HUDEP-2 (cell line): Measurements from ENCODE around the gene ACBD4.

Experiments used
- DNase-seq, 76 experiments: peaks; one replicate each; lab custom pipeline; 2025; ENCODE audit not compliant: unreplicated experiment in 76 of 76; lab: John Stamatoyannopoulos, UW

The ACBD4 gene

GRCh38 chr17:45149669-45150664 lies 14.5 kb downstream of the ACBD4 start:
- peak in 34 of 76 experiments; percentile 5 to 74 (median 41) for DNase-seq

- DNase-seq = no peak
These were observed 15.7 kb downstream of the ACBD4 start for GRCh38 chr17:45150911-45151809.

- DNase-seq = no peak
These were observed 19.5 kb downstream of the ACBD4 start for GRCh38 chr17:45155029-45155428.

GRCh38 chr17:45155483-45155882 lies 20.0 kb downstream of the ACBD4 start:
- DNase-seq = no peak

GRCh38 chr17:45156242-45156641 lies 20.8 kb downstream of the ACBD4 start:
- DNase-seq = no peak

GRCh38 chr17:45160447-45161287 lies 25.2 kb downstream of the ACBD4 start:
- DNase-seq = peak in 51 of 76 experiments; percentile 10 to 97 (median 46)

GRCh38 chr17:45161288-45162024 lies 26.0 kb downstream of the ACBD4 start, which contains the start of gene HEXIM2:
Gene HEXIM2 (plus strand): TSS chr17:45161875. CDS start chr17:45162794, 919 bp downstream.
- peak in 75 of 76 experiments; percentile 83 to 100 (median 98) for DNase-seq

- no peak for DNase-seq
These were observed 26.7 kb downstream of the ACBD4 start for GRCh38 chr17:45162025-45162687.

GRCh38 chr17:45164734-45165269 lies 29.3 kb downstream of the ACBD4 start:
- DNase-seq = peak in 1 of 76 experiments; percentile 24

GRCh38 chr17:45168991-45169752 lies 33.7 kb downstream of the ACBD4 start:
- DNase-seq = no peak

GRCh38 chr17:45170280-45170930 lies 34.9 kb downstream of the ACBD4 start:
- peak in 1 of 76 experiments; percentile 68 for DNase-seq

- DNase-seq = peak in 24 of 76 experiments; percentile 5 to 68 (median 28)
These were observed 35.4 kb downstream of the ACBD4 start for GRCh38 chr17:45170931-45171337.

GRCh38 chr17:45171338-45172231 lies 36.1 kb downstream of the ACBD4 start:
- no peak for DNase-seq

GRCh38 chr17:45172232-45172540 lies 36.7 kb downstream of the ACBD4 start:
- DNase-seq = no peak

- DNase-seq = no peak
These were observed 37.2 kb downstream of the ACBD4 start for GRCh38 chr17:45172541-45173286.

- DNase-seq = no peak
These were observed 40.2 kb downstream of the ACBD4 start for GRCh38 chr17:45175759-45176115.
